Osteocyte (in vitro differentiated cells): ENCODE results near the gene ITGB8. TPM values are rescaled to one million over a fixed set of nuclear protein-coding genes. Genes with fewer than 3 reads are reported as not detected.

ENCODE experiments used
- DNase-seq: peaks from one replicate; pipeline ENCODE4 v3.0.0; 2021; ENCODE audit warnings: mixed read lengths; ENCODE audit not compliant: unreplicated experiment; ENCODE audit errors: extremely low spot score
- H3K27ac Mint-ChIP-seq: one replicate; pipeline ENCODE4 v1.8.0; 2021; ENCODE audit warnings: mild to moderate bottlenecking, mixed read lengths; ENCODE audit not compliant: unreplicated experiment
- H3K27me3 Mint-ChIP-seq: one replicate; pipeline ENCODE4 v1.8.0; 2021; ENCODE audit warnings: mixed read lengths; ENCODE audit not compliant: unreplicated experiment
- H3K36me3 Mint-ChIP-seq: one replicate; pipeline ENCODE4 v1.8.0; 2021; ENCODE audit warnings: mixed read lengths; ENCODE audit not compliant: unreplicated experiment
- H3K4me1 Mint-ChIP-seq: one replicate; pipeline ENCODE4 v1.8.0; 2021; ENCODE audit warnings: mixed read lengths; ENCODE audit not compliant: unreplicated experiment
- H3K4me3 Mint-ChIP-seq: one replicate; pipeline ENCODE4 v1.8.0; 2021; ENCODE audit warnings: mild to moderate bottlenecking, moderate library complexity, mixed read lengths; ENCODE audit not compliant: unreplicated experiment
- H3K9me3 Mint-ChIP-seq: one replicate; pipeline ENCODE4 v1.8.0; 2021; ENCODE audit warnings: mixed read lengths; ENCODE audit not compliant: unreplicated experiment
- CTCF ChIP-seq: fragments of 200-600 bp; sonication (generic); IDR thresholded peaks from 2 replicates; pipeline ENCODE4 v1.5.0; 2021; ENCODE audit warnings: antibody characterized with exemption, mild to moderate bottlenecking, moderate library complexity
- total RNA-seq: library from RNA; stranded (reverse); gene quantifications from 2 replicates; pipeline ENCODE4 v1.2.1, GENCODE V29; 2021

Gene ITGB8
- total RNA-seq, 1 donor from 2014 or later = 2.4 TPM

DNA sequence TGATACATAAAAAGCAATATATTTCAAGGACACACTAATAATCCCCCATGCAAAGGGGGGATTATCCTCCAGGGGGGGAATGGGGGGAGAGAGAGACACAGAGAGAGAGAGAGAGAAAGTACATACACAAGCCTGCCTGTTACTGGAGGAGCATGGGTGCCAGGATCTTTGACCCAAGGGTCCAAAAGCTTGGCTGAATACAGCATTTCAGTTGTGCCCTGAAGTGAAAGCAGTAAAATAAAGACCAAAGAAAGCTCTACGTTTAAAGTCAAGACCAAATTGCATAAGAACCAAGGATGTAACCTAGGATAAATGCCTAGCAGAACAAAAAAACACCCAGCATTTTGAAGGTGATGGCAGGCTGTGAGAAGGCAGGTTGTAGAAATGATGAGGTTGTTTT, 27.8 kb upstream of the ITGB8 start:
- H3K36me3 Mint-ChIP-seq = peaks cover 2% of the 10 kb centered on the region
- peaks cover 43% of the 10 kb centered on the region for H3K4me1 Mint-ChIP-seq
- H3K4me3 Mint-ChIP-seq = no peak overlapping the region
- H3K27ac Mint-ChIP-seq = no peak overlapping the region
- no peak for TF ChIP-seq CTCF
- H3K27me3 Mint-ChIP-seq = no peaks in the 10 kb centered on the region
- H3K9me3 Mint-ChIP-seq = no peaks in the 10 kb centered on the region
- no peak for DNase-seq

DNA sequence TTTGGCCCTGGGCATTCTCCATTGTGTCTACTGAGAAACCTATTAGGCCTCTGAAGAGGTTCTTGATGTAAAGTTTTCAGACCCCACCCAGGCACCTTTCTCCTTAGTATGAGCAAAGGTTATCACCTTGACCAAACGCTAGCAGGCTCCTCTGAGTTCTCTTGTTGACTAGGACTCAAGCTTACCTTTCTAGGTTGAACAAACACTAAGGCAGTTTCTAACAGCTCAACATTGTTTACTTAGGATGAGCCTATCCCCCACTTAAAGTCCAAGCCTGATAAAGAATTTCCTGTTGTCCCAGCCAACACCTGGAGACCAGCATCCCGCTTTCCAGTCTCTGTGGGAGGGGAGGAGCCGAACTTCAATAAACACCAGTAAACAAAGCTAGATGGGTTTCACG, 26.3 kb upstream of the ITGB8 start:
- TF ChIP-seq CTCF = no peak
- Mint-ChIP-seq H3K36me3 (peaks cover 2% of the 10 kb centered on the region), H3K27me3 (no peaks in the 10 kb centered on the region), H3K4me3 (no peak overlapping the region), H3K4me1 (peaks cover 37% of the 10 kb centered on the region), H3K9me3 (no peaks in the 10 kb centered on the region), H3K27ac (no peak overlapping the region)
- no peak for DNase-seq

DNA sequence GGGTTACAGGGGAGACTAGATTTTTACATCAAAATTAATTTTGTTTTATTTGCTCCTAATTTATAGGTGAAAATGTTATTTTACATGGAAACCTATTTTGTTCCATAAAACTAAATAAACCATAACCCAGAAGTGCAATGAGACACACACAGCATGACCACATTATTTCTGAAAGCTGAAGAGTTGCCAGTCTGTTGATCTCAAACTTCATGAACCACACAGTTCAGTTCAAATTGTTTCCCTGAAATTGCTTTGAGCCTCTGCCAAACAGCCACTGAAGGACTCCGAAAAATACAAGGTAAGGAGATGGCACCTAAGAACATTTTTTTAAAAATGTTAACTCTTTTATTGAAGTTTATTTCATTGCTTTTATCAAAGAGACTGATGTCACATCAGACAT, 25.0 kb upstream of the ITGB8 start:
- peaks cover 2% of the 10 kb centered on the region for H3K36me3 Mint-ChIP-seq
- H3K9me3 Mint-ChIP-seq = no peaks in the 10 kb centered on the region
- H3K4me1 Mint-ChIP-seq = peaks cover 24% of the 10 kb centered on the region
- no peak overlapping the region for H3K4me3 Mint-ChIP-seq
- no peak for DNase-seq
- TF ChIP-seq CTCF = no peak
- H3K27me3 Mint-ChIP-seq = no peaks in the 10 kb centered on the region
- H3K27ac Mint-ChIP-seq = no peak overlapping the region

DNA sequence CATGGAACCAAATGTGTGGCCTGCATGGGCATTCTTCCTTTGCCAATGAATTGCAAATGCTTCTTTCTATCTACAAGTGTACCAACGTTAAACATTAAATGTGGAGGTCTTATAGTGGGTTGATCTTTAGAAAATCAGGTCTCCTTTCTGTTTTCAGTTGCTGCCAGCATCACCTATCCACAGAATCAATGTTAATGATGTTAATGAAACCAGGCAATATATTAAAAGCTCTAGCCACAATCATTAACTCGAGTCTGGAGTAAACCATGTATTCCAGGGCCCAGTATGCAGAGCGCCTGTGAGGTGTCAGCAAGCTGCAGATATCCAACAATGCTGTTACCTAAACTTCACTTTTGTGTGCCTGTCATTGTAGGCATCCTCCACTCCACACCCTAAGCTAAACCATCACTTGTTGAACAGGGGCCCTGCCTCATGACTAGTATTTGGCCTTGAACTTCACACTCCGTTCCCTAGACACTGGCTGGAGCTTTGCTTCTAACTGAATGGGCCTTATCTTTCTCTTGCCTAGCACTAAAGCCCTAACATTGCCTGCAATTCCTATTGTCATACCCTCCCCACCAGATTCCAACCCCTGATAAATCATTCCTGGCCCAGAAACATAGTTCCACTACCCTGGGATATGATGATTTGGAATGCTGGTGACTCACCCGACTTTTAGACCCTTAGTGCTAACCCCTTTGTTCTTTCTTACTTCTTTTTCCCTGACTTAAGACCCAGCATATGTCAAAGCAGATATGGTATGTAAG, 24.3 kb upstream of the ITGB8 start:
- H3K36me3 Mint-ChIP-seq = peaks cover 2% of the 10 kb centered on the region

More for the DNA sequence above, 24.3 kb upstream of the ITGB8 start:
- Mint-ChIP-seq H3K27me3 (no peaks in the 10 kb centered on the region), H3K27ac (peak overlapping the region; percentile 7), H3K4me3 (no peak overlapping the region), H3K4me1 (peaks cover 22% of the 10 kb centered on the region), H3K9me3 (no peaks in the 10 kb centered on the region)
- no peak for TF ChIP-seq CTCF
- no peak for DNase-seq
